Lung (tissue), 12 donors: Measurements from ENCODE around the gene FBXO44. TPM values are rescaled to one million over a fixed set of nuclear protein-coding genes. Genes with fewer than 3 reads are reported as not detected.

Experiments
- ATAC-seq: fragments of 200-7000 bp; cut with Tn5 transposase; one replicate; pipeline ENCODE4 v1.9.1; 2020; ENCODE audit warnings: moderate number of reproducible peaks; ENCODE audit not compliant: insufficient read depth, low FRiP score
- DNase-seq, 3 donors: peaks; one replicate each; pipeline ENCODE4 v3.0.0-alpha.2; 2013 to 2017
- H3K27ac ChIP-seq, 2 donors: one replicate each; pipeline ENCODE4 v1.5.1; 2013; ENCODE audit warnings: mild to moderate bottlenecking in 2 of 2, moderate library complexity in 2 of 2, control low read depth in 1 of 2, inconsistent platforms in 1 of 2, low read depth in 1 of 2, low read length in 1 of 2
- H3K27me3 ChIP-seq, 3 donors: one replicate each; pipeline ENCODE4 v1.5.1; 2013; ENCODE audit warnings: low read length in 2 of 3; ENCODE audit not compliant: control insufficient read depth in 3 of 3, insufficient read depth in 3 of 3
- H3K36me3 ChIP-seq, 4 donors: one replicate each; pipeline ENCODE4 v1.5.1; 2013; ENCODE audit warnings: low read length in 4 of 4, mild to moderate bottlenecking in 1 of 4, moderate library complexity in 1 of 4; ENCODE audit not compliant: control insufficient read depth in 4 of 4, insufficient read depth in 4 of 4
- H3K4me1 ChIP-seq, 5 donors: one replicate each; pipeline ENCODE4 v1.5.1; 2013; ENCODE audit warnings: low read length in 5 of 5, mild to moderate bottlenecking in 2 of 5, moderate library complexity in 1 of 5; ENCODE audit not compliant: control insufficient read depth in 5 of 5, insufficient read depth in 5 of 5
- H3K4me3 ChIP-seq: one replicate; pipeline ENCODE4 v1.5.1; 2013; ENCODE audit warnings: mild to moderate bottlenecking, control low read depth, moderate library complexity
- H3K9ac ChIP-seq, 2 donors: one replicate each; pipeline ENCODE4 v1.5.1; 2013; ENCODE audit warnings: low read length in 2 of 2, control low read depth in 1 of 2; ENCODE audit not compliant: insufficient read depth in 1 of 2
- H3K9me3 ChIP-seq, 4 donors: one replicate each; pipeline ENCODE4 v1.5.1; 2013; ENCODE audit warnings: low read length in 3 of 4, mild to moderate bottlenecking in 1 of 4, moderate library complexity in 1 of 4; ENCODE audit not compliant: control insufficient read depth in 4 of 4, insufficient read depth in 3 of 4
- WGBS, 2 donors: extraction: QIAGEN DNeasy Blood & Tissue Kit; methylation state at CpG; one replicate each; pipeline ENCODE4 v1.1.7; 2013; 5-methylcytosine and 5-hydroxymethylcytosine counted together
- polyA plus RNA-seq, 2 donors: library from polyadenylated mRNA; stranded (reverse); fragments of 200-250 nt; gene quantifications; one replicate each; pipeline ENCODE4 v1.2.1, GENCODE V29; 2013
- total RNA-seq, 2 donors: library from RNA; depleted of rRNA in 1 of 2; stranded (reverse); fragments of >200 nt in 1 of 2; gene quantifications; one replicate each; pipeline ENCODE4 v1.2.1, GENCODE V29; 2014 to 2021
- TF ChIP-seq, protein P1 (sequence below): IDR thresholded peaks from 2 replicates; pipeline ENCODE4 v1.5.1; 2012; ENCODE audit warnings: mild to moderate bottlenecking; ENCODE audit errors: control extremely low read depth, extremely low read depth
- donor health status: control.
- donor health status: control.
- donor health status: Bipolar disorder and iron deficiency.
- donor health status: healthy.
- donor health status: DM: yes; HTN: yes; CAD: no.

FBXO44 gene
- total and polyA plus RNA-seq, 4 donors: 10.6 to 19.6 (median 14.2) TPM

DNA sequence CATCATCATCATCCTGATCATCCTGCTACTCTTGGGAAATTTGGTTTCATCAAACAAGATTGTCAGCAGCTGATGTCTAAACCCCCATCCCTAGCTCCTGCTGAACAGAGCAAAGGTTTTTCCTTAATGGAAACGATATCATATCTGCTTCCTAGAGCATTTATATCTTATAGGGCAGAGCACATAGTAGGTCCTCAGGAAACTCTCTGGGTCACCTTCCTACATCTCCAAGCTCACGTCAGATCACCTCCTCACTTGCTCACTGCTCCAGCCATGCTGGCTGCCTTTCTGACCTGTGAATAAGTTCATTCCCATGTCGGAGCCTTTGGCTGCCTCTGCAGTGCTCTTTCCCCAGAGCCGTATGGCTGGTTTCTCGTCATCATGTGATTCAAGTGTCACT lies 10.9 kb upstream of the FBXO44 start:
- Histone ChIP-seq H3K4me3 (no peak overlapping the region), H3K4me1 (peaks cover 0 to 12% (median 0%) of the 10 kb centered on the region in 5 donors), H3K27ac (no peak overlapping the region), H3K27me3 (peaks cover 0 to 4% (median 0%) of the 10 kb centered on the region in 3 donors), H3K36me3 (no peaks in the 10 kb centered on the region), H3K9ac (no peak overlapping the region), H3K9me3 (no peaks in the 10 kb centered on the region)
- TF ChIP-seq, protein P1, sequence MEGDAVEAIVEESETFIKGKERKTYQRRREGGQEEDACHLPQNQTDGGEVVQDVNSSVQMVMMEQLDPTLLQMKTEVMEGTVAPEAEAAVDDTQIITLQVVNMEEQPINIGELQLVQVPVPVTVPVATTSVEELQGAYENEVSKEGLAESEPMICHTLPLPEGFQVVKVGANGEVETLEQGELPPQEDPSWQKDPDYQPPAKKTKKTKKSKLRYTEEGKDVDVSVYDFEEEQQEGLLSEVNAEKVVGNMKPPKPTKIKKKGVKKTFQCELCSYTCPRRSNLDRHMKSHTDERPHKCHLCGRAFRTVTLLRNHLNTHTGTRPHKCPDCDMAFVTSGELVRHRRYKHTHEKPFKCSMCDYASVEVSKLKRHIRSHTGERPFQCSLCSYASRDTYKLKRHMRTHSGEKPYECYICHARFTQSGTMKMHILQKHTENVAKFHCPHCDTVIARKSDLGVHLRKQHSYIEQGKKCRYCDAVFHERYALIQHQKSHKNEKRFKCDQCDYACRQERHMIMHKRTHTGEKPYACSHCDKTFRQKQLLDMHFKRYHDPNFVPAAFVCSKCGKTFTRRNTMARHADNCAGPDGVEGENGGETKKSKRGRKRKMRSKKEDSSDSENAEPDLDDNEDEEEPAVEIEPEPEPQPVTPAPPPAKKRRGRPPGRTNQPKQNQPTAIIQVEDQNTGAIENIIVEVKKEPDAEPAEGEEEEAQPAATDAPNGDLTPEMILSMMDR: no peak
- no peak for DNase-seq
- no peak for ATAC-seq
- WGBS, 2 donors: 50 to 68% methylated on average over 5 of the region's 5 CpGs

DNA sequence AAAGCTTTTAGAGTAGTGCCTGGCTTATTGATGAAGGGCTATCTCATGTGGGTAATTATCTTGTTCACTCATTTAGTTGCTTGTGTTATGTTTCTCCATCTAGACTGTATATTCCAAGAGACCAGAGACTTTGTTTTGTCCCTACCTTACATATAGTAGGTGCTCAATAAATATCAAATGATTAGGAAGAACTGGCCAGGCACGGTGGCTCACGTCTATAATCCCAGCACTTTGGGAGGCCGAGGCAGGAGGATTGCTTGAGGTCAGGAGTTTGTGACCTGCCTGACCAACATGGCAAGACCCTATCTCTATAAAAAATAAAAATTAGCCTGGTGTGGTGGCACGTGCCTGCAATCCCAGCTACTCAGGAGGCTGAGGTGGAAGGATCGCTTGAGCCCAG lies 9.4 kb upstream of the FBXO44 start:
- H3K9ac ChIP-seq: no peak overlapping the region
- WGBS, 2 donors: 91 to 96% methylated on average over 5 of the region's 5 CpGs
- peaks cover 0 to 18% (median 3%) of the 10 kb centered on the region in 5 donors for H3K4me1 ChIP-seq
- no peak overlapping the region for H3K27ac ChIP-seq
- no peak for ATAC-seq
- no peaks in the 10 kb centered on the region for H3K9me3 ChIP-seq
- peaks cover 0 to 19% (median 10%) of the 10 kb centered on the region in 3 donors for H3K27me3 ChIP-seq
- TF ChIP-seq, protein P1: no peak
- no peak for DNase-seq
- H3K4me3 ChIP-seq: no peak overlapping the region
- no peaks in the 10 kb centered on the region for H3K36me3 ChIP-seq

DNA sequence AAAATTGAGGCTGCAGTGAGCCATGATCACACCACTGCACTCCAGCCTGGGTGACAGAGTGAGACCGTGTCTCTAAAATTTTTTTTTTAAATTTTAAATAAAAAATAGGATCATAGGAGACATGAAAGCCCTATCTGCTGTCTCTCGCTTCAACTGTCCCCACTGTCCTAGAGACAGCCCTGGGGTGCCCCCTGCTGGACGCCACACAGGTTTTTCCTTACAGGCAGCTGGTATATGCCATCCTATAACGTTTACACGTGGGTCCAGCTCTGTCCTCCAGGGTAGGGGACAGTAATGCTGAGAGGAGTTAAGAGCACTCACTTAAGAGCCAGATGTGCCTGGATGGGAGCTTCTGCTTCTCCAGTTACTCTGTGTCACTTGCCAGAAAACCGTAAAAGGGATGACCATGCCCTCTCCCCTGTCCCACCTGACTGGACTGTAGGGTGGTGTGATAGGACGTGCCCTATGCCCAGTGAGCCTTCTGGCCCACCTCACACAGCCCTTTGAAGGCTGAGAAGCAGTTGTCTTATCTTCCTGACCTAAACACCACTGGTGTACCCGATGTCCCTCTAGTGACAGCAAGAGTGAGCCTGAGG lies 8.9 kb upstream of the FBXO44 start:
- Histone ChIP-seq H3K9ac (no peak overlapping the region), H3K36me3 (no peaks in the 10 kb centered on the region), H3K27me3 (peaks cover 0 to 21% (median 11%) of the 10 kb centered on the region in 3 donors), H3K4me1 (peaks cover 0 to 18% (median 3%) of the 10 kb centered on the region in 5 donors), H3K4me3 (no peak overlapping the region), H3K9me3 (no peaks in the 10 kb centered on the region), H3K27ac (no peak overlapping the region)
- 27 to 30% methylated on average over 8 of the region's 8 CpGs for whole genome bisulfite sequencing, 2 donors
- DNase-seq: peak; percentile 74 to 78 (median 76)
- ATAC-seq: peak; percentile 53
- TF ChIP-seq, protein P1: peak; percentile 55

DNA sequence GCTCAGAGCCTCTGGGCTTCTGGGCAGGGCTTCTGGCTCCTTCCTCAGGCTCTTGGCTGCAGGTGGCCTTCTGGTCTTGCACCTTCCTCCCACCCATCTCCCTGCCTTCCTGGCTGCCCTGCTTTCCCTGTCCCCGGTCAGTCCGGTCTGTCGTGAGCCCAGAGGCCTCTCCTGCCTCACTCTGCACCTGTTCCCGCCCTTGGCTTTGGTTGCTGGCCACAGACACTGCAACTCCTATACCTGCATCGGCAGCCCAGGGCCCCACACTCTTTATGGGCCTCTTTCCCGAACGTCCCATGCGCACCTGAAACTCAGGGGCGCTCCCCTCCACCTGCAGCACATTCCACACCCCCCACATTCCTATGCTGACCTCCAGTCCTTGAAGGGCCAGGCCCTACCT lies 8.4 kb upstream of the FBXO44 start:
- peaks cover 0 to 26% (median 16%) of the 10 kb centered on the region in 3 donors for H3K27me3 ChIP-seq
- 84 to 90% methylated on average over 9 of the region's 9 CpGs for WGBS, 2 donors

More for the DNA sequence above, 8.4 kb upstream of the FBXO44 start:
- no peak for ATAC-seq
- TF ChIP-seq, protein P1: no peak
- H3K4me1 ChIP-seq: peaks cover 0 to 18% (median 3%) of the 10 kb centered on the region in 5 donors
- H3K9ac ChIP-seq: no peak overlapping the region
- no peak overlapping the region for H3K27ac ChIP-seq
- H3K4me3 ChIP-seq: no peak overlapping the region
- H3K36me3 ChIP-seq: no peaks in the 10 kb centered on the region
- no peak for DNase-seq
- H3K9me3 ChIP-seq: no peaks in the 10 kb centered on the region
